Subcutaneous abdominal adipose tissue (tissue), 5 donors: ENCODE measurements around the gene ARHGEF3.
"Not testable (repeated sequence)": the region's sequence is repeated elsewhere in the genome, so short reads cannot be mapped to it uniquely, and the experiment has no call there.

Source experiments
- H3K27ac ChIP-seq: one replicate; pipeline ENCODE4 v1.7.0; 2013; ENCODE audit warnings: low read depth, mild to moderate bottlenecking, inconsistent platforms, low read length, moderate library complexity
- H3K27me3 ChIP-seq, 5 donors: one replicate each; pipeline ENCODE4 v1.7.0; 2013; ENCODE audit warnings: low read length in 5 of 5, inconsistent platforms in 1 of 5; ENCODE audit not compliant: control insufficient read depth in 5 of 5, insufficient read depth in 4 of 5
- H3K36me3 ChIP-seq, 5 donors: one replicate each; pipeline ENCODE4 v1.7.0; 2013; ENCODE audit warnings: low read length in 5 of 5; ENCODE audit not compliant: control insufficient read depth in 5 of 5, insufficient read depth in 5 of 5
- H3K4me1 ChIP-seq, 5 donors: one replicate each; pipeline ENCODE4 v1.7.0; 2013; ENCODE audit warnings: low read length in 5 of 5, mild to moderate bottlenecking in 3 of 5, moderate library complexity in 1 of 5; ENCODE audit not compliant: control insufficient read depth in 5 of 5, insufficient read depth in 5 of 5
- H3K4me3 ChIP-seq, 5 donors: one replicate each; pipeline ENCODE4 v1.7.0; 2013; ENCODE audit warnings: low read length in 5 of 5, low read depth in 1 of 5
- H3K9ac ChIP-seq, 5 donors: one replicate each; pipeline ENCODE4 v1.7.0; 2013; ENCODE audit warnings: low read length in 5 of 5, mild to moderate bottlenecking in 4 of 5, moderate library complexity in 3 of 5
- H3K9me3 ChIP-seq, 5 donors: one replicate each; pipeline ENCODE4 v1.7.0; 2013; ENCODE audit warnings: low read length in 5 of 5; ENCODE audit not compliant: control insufficient read depth in 5 of 5
- donor health status: healthy.
- donor health status: healthy.
- donor health status: healthy.
- donor health status: healthy.
- donor health status: healthy.

ARHGEF3 gene

GRCh38 chr3:56744016-56744415 lies 57.7 kb downstream of the ARHGEF3 start:
- no peaks in the 10 kb centered on the region for H3K9me3 ChIP-seq
- H3K9ac ChIP-seq = no peak overlapping the region
- no peak overlapping the region for H3K4me3 ChIP-seq
- no peaks in the 10 kb centered on the region for H3K27me3 ChIP-seq
- H3K36me3 ChIP-seq = peaks cover 0 to 29% (median 15%) of the 10 kb centered on the region in 5 donors
- no peak overlapping the region for H3K27ac ChIP-seq
- H3K4me1 ChIP-seq = peaks cover 0 to 21% (median 0%) of the 10 kb centered on the region in 5 donors

- H3K9ac ChIP-seq = no peak overlapping the region
- H3K4me1 ChIP-seq = peaks cover 0 to 12% (median 0%) of the 10 kb centered on the region in 5 donors
- H3K27me3 ChIP-seq = no peaks in the 10 kb centered on the region
- H3K27ac ChIP-seq = no peak overlapping the region
- no peak overlapping the region for H3K4me3 ChIP-seq
- no peaks in the 10 kb centered on the region for H3K9me3 ChIP-seq
- H3K36me3 ChIP-seq = peaks cover 0 to 30% (median 17%) of the 10 kb centered on the region in 5 donors
Measured at GRCh38 chr3:56742887-56743286, 58.9 kb downstream of the ARHGEF3 start.

- Histone ChIP-seq H3K27me3 (no peaks in the 10 kb centered on the region), H3K4me1 (peaks cover 0 to 11% (median 0%) of the 10 kb centered on the region in 5 donors), H3K9ac (no peak overlapping the region), H3K9me3 (no peaks in the 10 kb centered on the region), H3K36me3 (peaks cover 8 to 31% (median 16%) of the 10 kb centered on the region in 5 donors), H3K4me3 (no peak overlapping the region), H3K27ac (no peak overlapping the region)
Measured at GRCh38 chr3:56739036-56739435, 62.7 kb downstream of the ARHGEF3 start.

GRCh38 chr3:56737006-56737405 lies 64.7 kb downstream of the ARHGEF3 start:
- Histone ChIP-seq H3K4me1 (peaks cover 0 to 6% (median 0%) of the 10 kb centered on the region in 5 donors), H3K4me3 (no peak overlapping the region), H3K27ac (no peak overlapping the region), H3K36me3 (peaks cover 9 to 24% (median 14%) of the 10 kb centered on the region in 5 donors), H3K27me3 (no peaks in the 10 kb centered on the region), H3K9ac (no peak overlapping the region), H3K9me3 (no peaks in the 10 kb centered on the region)

- no peak overlapping the region for H3K9ac ChIP-seq
- no peak overlapping the region for H3K27ac ChIP-seq
- H3K36me3 ChIP-seq = peaks cover 20 to 56% (median 35%) of the 10 kb centered on the region in 5 donors
- no peaks in the 10 kb centered on the region for H3K9me3 ChIP-seq
- H3K27me3 ChIP-seq = no peaks in the 10 kb centered on the region
- H3K4me1 ChIP-seq = peaks cover 0 to 10% (median 2%) of the 10 kb centered on the region in 5 donors
- no peak overlapping the region for H3K4me3 ChIP-seq
Measured at GRCh38 chr3:56732109-56732508, 69.6 kb downstream of the ARHGEF3 start.

- H3K27ac ChIP-seq = no peak overlapping the region
- H3K9me3 ChIP-seq = no peaks in the 10 kb centered on the region
- H3K4me1 ChIP-seq = peaks cover 0 to 10% (median 2%) of the 10 kb centered on the region in 5 donors
- H3K27me3 ChIP-seq = no peaks in the 10 kb centered on the region
- H3K36me3 ChIP-seq = peaks cover 12 to 44% (median 19%) of the 10 kb centered on the region in 5 donors
- no peak overlapping the region for H3K4me3 ChIP-seq
- H3K9ac ChIP-seq = no peak overlapping the region
Measured at GRCh38 chr3:56725175-56725574, 76.6 kb downstream of the ARHGEF3 start.

- Histone ChIP-seq H3K4me1 (peaks cover 0 to 10% (median 2%) of the 10 kb centered on the region in 5 donors), H3K36me3 (peaks cover 12 to 42% (median 18%) of the 10 kb centered on the region in 5 donors), H3K4me3 (no peak overlapping the region), H3K27me3 (no peaks in the 10 kb centered on the region), H3K9me3 (no peaks in the 10 kb centered on the region), H3K27ac (no peak overlapping the region), H3K9ac (no peak overlapping the region)
Measured at GRCh38 chr3:56724676-56725075, 77.1 kb downstream of the ARHGEF3 start.

GRCh38 chr3:56720849-56721248 lies 80.9 kb downstream of the ARHGEF3 start:
- Histone ChIP-seq H3K27me3 (no peaks in the 10 kb centered on the region), H3K9ac (no peak overlapping the region), H3K4me1 (no peaks in the 10 kb centered on the region), H3K9me3 (no peaks in the 10 kb centered on the region), H3K4me3 (no peak overlapping the region), H3K36me3 (peaks cover 3 to 11% (median 5%) of the 10 kb centered on the region in 5 donors), H3K27ac (no peak overlapping the region)

- H3K36me3 ChIP-seq, H3K4me1 ChIP-seq, H3K27me3 ChIP-seq: not testable (repeated sequence)
Measured at GRCh38 chr3:56718809-56719208, 82.9 kb downstream of the ARHGEF3 start.

GRCh38 chr3:56711344-56711743 lies 90.4 kb downstream of the ARHGEF3 start:
- Histone ChIP-seq H3K36me3 (no peaks in the 10 kb centered on the region), H3K4me3 (no peak overlapping the region), H3K4me1 (no peaks in the 10 kb centered on the region), H3K27ac (no peak overlapping the region), H3K9me3 (peaks cover 0 to 7% (median 0%) of the 10 kb centered on the region in 5 donors), H3K9ac (no peak overlapping the region), H3K27me3 (no peaks in the 10 kb centered on the region)

More at GRCh38 chr3:56718809-56719208, 82.9 kb downstream of the ARHGEF3 start:
- not testable (repeated sequence) for H3K4me3 ChIP-seq, H3K27ac ChIP-seq, H3K9me3 ChIP-seq, H3K9ac ChIP-seq

- not testable (repeated sequence) for H3K4me3 ChIP-seq, H3K9ac ChIP-seq, H3K27ac ChIP-seq, H3K27me3 ChIP-seq, H3K9me3 ChIP-seq, H3K36me3 ChIP-seq, H3K4me1 ChIP-seq
Measured at GRCh38 chr3:56707412-56707811, 94.3 kb downstream of the ARHGEF3 start.
